Measurements from ENCODE around the gene ERG. TPM values are rescaled to one million over a fixed set of nuclear protein-coding genes. Genes with fewer than 3 reads are reported as not detected.

ERG gene
- total and polyA plus RNA-seq, 2 donors (not counting 1 experiment from before 2014, with no cell fraction given) = under 0.01 TPM; not detected in 1

- Histone ChIP-seq H3K4me2 (ENCODE audit: extremely low read depth, insufficient read depth, low read length) (no peak overlapping the region), H3K9me3 (ENCODE audit: control insufficient read depth, insufficient read depth, low read depth, low read length) (no peaks in the 10 kb centered on the region), H4K20me1 (ENCODE audit: control insufficient read depth, extremely low read depth, insufficient read depth, low read length) (no peaks in the 10 kb centered on the region), H3K9ac (ENCODE audit: insufficient read depth, low read length) (no peak overlapping the region), H3K79me2 (ENCODE audit: control insufficient read depth, insufficient read depth, low read length) (no peaks in the 10 kb centered on the region), H3K27me3 (ENCODE audit: control insufficient read depth, insufficient read depth, low read length) (no peaks in the 10 kb centered on the region), H3K27ac (ENCODE audit: insufficient read depth, low read length) (no peak overlapping the region), H2AFZ (ENCODE audit: low read length) (no peak overlapping the region), H3K36me3 (ENCODE audit: control insufficient read depth, insufficient read depth, low read length) (no peaks in the 10 kb centered on the region), H3K4me3 (replicated peaks in 1 of 4; ENCODE audit: control extremely low read depth in 1 of 4, insufficient read depth in 1 of 4, low read depth in 3 of 4, low read length in 4 of 4) (no peak overlapping the region), H3K4me1 (ENCODE audit: control insufficient read depth, extremely low read depth, insufficient read depth, low read length) (no peaks in the 10 kb centered on the region)
- DNase-seq (ENCODE audit: low read depth in 2 of 2) = peak in 1 of 2 donors; percentile 2
- TF ChIP-seq EZH2 (IDR thresholded peaks at IDR 0.05; ENCODE audit: low read length, missing control alignments) (no peak), CTCF (conservative IDR thresholded peaks at IDR 0.05 in 1 of 2, IDR thresholded peaks at IDR 0.05 in 1 of 2; ENCODE audit: low read depth in 1 of 2, low read length in 2 of 2) (no peak)
Observed at GRCh38 chr21:38531591-38531990, 33.3 kb upstream of the ERG start.

GRCh38 chr21:38531039-38531541 lies 32.8 kb upstream of the ERG start:
- no peak overlapping the region for H3K27ac ChIP-seq (ENCODE audit: insufficient read depth, low read length)
- TF ChIP-seq CTCF (conservative IDR thresholded peaks at IDR 0.05 in 1 of 2, IDR thresholded peaks at IDR 0.05 in 1 of 2; ENCODE audit: low read depth in 1 of 2, low read length in 2 of 2) = no peak
- TF ChIP-seq EZH2 (IDR thresholded peaks at IDR 0.05; ENCODE audit: low read length, missing control alignments) = no peak
- no peaks in the 10 kb centered on the region for H4K20me1 ChIP-seq (ENCODE audit: control insufficient read depth, extremely low read depth, insufficient read depth, low read length)
- no peak for DNase-seq (ENCODE audit: low read depth in 2 of 2)
- H2AFZ ChIP-seq (ENCODE audit: low read length) = no peak overlapping the region
- no peak overlapping the region for H3K4me3 ChIP-seq (replicated peaks in 1 of 4; ENCODE audit: control extremely low read depth in 1 of 4, insufficient read depth in 1 of 4, low read depth in 3 of 4, low read length in 4 of 4)
- H3K27me3 ChIP-seq (ENCODE audit: control insufficient read depth, insufficient read depth, low read length) = no peaks in the 10 kb centered on the region
- no peaks in the 10 kb centered on the region for H3K36me3 ChIP-seq (ENCODE audit: control insufficient read depth, insufficient read depth, low read length)
- H3K4me1 ChIP-seq (ENCODE audit: control insufficient read depth, extremely low read depth, insufficient read depth, low read length) = no peaks in the 10 kb centered on the region
- H3K9me3 ChIP-seq (ENCODE audit: control insufficient read depth, insufficient read depth, low read depth, low read length) = no peaks in the 10 kb centered on the region
- no peaks in the 10 kb centered on the region for H3K79me2 ChIP-seq (ENCODE audit: control insufficient read depth, insufficient read depth, low read length)
- no peak overlapping the region for H3K9ac ChIP-seq (ENCODE audit: insufficient read depth, low read length)
- no peak overlapping the region for H3K4me2 ChIP-seq (ENCODE audit: extremely low read depth, insufficient read depth, low read length)

- Histone ChIP-seq H3K4me3 (replicated peaks in 1 of 4; ENCODE audit: control extremely low read depth in 1 of 4, insufficient read depth in 1 of 4, low read depth in 3 of 4, low read length in 4 of 4) (no peak overlapping the region), H3K9me3 (ENCODE audit: control insufficient read depth, insufficient read depth, low read depth, low read length) (no peaks in the 10 kb centered on the region)
Observed at GRCh38 chr21:38527737-38528136, 29.5 kb upstream of the ERG start.

More at GRCh38 chr21:38527737-38528136, 29.5 kb upstream of the ERG start:
- H3K79me2 ChIP-seq (ENCODE audit: control insufficient read depth, insufficient read depth, low read length) = no peaks in the 10 kb centered on the region
- H3K4me2 ChIP-seq (ENCODE audit: extremely low read depth, insufficient read depth, low read length) = no peak overlapping the region
- no peak overlapping the region for H3K9ac ChIP-seq (ENCODE audit: insufficient read depth, low read length)
- no peak for DNase-seq (ENCODE audit: low read depth in 2 of 2)
- H3K36me3 ChIP-seq (ENCODE audit: control insufficient read depth, insufficient read depth, low read length) = no peaks in the 10 kb centered on the region
- no peaks in the 10 kb centered on the region for H3K4me1 ChIP-seq (ENCODE audit: control insufficient read depth, extremely low read depth, insufficient read depth, low read length)
- TF ChIP-seq CTCF (conservative IDR thresholded peaks at IDR 0.05 in 1 of 2, IDR thresholded peaks at IDR 0.05 in 1 of 2; ENCODE audit: low read depth in 1 of 2, low read length in 2 of 2) (no peak), EZH2 (IDR thresholded peaks at IDR 0.05; ENCODE audit: low read length, missing control alignments) (no peak)
- no peak overlapping the region for H3K27ac ChIP-seq (ENCODE audit: insufficient read depth, low read length)
- no peak overlapping the region for H2AFZ ChIP-seq (ENCODE audit: low read length)
- H3K27me3 ChIP-seq (ENCODE audit: control insufficient read depth, insufficient read depth, low read length) = peaks cover 3% of the 10 kb centered on the region
- no peaks in the 10 kb centered on the region for H4K20me1 ChIP-seq (ENCODE audit: control insufficient read depth, extremely low read depth, insufficient read depth, low read length)

Data from fibroblast of lung (primary cell).